Stimulated activated CD4-positive, alpha-beta T cell treated with anti-CD3 and anti-CD28 coated beads, Interleukin-15, amount 100 ng/mL, for 24 hours (primary cell): ENCODE data around the gene DNAJC18.
"Not testable (repeated sequence)": the region's sequence is repeated elsewhere in the genome, so short reads cannot be mapped to it uniquely, and the experiment has no call there.

Experiments used
- DNase-seq: peaks from one replicate; pipeline ENCODE4 v3.0.0-alpha.2; 2020

The DNAJC18 gene

DNA sequence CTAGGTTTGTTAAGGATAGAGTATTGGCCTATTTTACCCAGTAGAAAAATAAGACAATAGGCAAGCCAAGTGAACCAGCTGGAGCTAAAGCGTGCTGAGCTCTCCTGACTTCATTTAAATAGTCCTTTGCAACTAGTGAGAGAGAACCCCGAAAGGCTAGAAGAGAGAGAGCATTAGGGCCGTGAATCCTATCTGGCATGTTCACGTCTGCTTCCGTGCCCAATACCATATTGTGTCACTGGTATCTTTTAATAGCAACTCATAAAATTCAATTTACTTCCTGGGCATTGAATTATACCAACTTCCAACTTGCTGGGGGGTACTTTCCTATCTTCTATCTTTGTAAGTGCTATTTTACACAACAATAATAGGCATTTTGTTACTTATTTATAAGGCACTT lies 13.8 kb downstream of the DNAJC18 start:
- DNase-seq = no peak

DNA sequence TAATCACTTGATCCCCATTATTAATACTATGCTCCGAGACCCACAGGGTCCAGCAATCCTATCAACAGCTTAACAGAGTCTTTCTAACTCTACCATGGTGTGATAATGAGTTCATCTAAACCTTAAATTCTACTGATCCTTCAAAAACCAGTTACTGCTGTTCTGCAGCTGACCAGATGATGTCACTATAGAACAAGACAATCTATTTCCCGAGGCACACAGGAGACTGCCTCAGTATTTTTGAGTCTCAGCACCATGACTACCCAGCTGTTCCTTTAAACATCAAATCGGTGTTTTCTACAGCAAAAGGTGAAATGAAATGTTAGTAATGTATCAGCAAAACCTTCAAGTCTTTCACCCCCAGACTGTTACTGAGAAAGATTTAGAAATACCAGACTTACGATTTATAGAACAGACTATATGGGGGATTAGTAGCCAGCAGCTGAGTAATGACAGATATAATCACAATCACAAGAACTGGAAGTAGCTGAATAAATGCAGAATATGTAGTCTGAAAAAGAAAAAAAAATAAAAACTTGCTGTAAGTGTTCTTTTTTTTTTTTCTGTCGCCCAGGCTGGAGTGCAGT lies 16.9 kb downstream of the DNAJC18 start:
- DNase-seq = peak; percentile 54

DNA sequence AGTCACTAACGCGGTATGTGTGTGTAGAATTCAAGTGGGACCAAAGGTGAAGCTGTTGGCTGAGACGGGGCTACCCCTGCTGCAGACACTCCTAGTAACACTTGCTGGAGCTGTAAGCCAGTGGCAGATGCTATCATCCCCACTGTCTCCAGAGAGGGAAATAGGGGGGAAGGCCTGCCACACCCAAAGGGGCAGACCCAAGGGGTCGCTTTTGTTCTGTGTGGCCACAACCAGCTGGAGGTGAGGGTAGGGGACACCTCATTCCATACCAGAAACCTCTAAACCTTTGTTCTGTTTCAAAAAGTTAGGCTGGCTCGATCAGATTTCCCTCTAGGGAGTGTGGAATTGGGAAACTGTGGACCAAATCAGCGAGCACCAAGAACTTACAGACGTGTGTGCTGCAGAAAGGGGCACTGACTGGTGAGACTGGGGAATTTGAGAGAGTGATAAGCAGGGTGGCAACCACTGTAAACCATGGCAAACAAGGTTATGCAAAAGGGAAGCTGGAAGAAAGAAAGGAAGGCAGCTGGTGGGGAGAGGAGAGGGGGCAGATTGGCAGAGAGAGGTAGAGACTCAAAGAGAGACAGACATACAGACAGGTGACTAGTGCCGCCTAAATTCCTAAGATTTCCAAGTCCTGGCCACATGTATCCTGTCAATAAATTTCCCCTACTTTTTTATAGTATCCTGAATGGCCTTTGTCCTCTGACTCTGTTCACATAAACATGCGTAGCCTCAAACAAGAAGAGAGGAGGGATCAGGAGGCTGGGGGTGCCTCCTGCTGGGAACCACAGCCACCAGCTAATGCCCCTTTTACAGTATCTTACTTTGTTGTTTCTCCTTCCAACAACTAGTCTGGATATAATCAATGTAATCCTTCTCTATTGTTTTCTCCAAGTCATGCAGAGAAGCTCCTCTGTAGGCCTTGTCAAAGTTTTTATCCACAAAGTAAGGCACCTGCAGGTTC lies 19.8 kb downstream of the DNAJC18 start:
- DNase-seq = no peak

DNA sequence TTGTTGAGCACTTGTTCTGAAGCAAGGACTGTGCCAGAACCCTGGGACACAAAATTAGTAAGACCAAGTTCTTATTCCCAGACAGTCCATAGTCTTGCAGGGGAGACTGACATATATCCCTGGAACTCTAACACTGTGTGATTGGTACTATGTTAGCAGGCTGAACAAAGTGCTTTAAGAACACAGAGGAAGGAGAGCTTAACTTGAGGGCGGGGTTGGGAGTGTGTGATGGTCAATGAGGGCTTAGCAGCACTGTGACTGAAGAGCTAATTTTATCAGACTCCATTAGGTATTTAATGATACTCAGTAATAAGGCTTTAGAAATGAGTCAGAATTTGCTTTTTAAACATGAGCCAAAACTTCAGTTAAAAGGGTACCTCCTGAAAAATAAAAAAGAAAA lies 20.5 kb downstream of the DNAJC18 start:
- DNase-seq = no peak

DNA sequence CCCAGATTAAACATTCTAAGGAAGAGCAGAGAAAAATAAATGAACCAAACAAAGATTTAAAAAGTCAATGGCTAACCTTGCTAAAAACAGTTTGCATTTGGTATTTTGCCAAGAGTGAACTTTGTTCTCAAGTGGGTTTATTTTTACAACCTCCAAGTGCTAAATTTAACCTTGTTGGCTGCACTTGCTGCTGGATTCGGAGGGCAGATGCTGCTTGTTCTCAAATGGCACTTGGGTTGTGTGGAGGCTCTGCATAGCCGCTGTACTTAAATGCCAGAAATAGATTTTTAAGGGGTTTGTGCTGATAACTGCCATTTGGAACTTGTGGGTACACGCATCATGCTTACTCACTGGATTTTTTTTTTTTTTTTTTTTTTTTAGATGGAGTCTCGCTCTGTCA lies 22.1 kb downstream of the DNAJC18 start:
- no peak for DNase-seq

DNA sequence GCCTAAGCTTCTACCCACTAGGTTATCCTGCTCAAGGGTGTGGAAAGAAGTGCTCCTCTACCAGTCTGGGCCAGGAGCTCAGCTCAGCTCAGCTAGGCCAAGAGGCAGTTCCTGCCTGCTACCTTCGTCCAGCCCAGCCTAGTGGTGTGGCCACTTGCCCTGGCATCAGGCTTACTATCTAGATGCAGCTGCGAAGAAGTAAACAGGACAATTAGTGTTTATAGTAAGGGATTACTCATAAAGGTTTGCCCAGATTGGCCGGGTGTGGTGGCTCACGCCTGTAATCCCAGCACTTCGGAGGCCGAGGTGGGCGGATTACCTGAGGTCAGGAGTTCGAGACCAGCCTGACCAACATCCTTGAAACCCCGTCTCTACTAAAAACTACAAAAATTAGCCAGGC lies 22.7 kb downstream of the DNAJC18 start:
- no peak for DNase-seq

DNA sequence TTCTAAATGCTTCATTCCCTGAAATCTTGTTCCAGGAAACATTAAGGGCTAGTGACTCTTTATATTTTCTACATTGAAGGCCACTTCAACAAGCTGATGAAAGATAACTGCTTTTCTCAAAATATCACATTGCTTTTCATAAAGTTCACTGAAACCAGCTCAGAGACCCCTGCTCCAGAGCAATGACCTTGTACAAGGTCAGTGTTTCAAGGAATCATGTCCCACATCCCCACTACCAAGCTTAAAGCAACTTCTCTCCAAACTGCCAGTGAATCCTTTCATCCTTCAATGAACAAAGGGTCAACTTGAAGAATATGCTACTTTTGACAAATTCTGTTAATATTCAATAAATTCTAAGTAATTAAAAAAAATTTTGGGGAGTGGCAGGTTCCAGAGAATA lies 23.5 kb downstream of the DNAJC18 start:
- DNase-seq = no peak

DNA sequence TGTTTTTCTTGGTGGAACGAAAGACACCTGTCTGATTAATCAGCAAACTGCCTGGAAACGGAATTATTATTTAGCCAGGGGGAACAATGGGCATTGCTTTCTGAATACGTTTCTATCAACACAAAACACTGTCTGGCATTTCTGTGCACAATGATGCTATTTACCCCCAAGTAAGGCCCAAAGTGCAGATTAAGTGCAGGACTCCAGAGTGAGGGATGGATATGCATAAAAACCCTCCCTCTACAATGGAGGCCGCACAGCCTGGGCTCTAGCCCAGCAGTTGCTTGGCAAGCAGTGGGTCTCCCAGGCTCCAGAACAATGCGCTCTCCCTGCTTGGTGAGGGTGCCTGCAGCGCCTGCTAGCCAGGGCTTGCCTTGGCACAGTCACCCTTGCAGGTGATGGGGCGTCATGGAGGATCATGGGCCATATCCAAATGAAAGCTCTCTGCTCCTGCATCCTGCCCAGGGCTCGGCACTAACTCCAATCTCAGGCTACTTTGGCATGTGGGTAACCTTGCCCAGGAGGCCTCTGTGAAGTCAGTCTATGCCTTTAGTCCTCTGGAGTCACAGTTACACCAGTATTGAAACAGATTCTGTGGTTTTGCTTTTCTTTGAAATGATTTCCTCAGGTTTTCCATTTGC lies 24.0 kb downstream of the DNAJC18 start:
- DNase-seq = peak; percentile 63

DNA sequence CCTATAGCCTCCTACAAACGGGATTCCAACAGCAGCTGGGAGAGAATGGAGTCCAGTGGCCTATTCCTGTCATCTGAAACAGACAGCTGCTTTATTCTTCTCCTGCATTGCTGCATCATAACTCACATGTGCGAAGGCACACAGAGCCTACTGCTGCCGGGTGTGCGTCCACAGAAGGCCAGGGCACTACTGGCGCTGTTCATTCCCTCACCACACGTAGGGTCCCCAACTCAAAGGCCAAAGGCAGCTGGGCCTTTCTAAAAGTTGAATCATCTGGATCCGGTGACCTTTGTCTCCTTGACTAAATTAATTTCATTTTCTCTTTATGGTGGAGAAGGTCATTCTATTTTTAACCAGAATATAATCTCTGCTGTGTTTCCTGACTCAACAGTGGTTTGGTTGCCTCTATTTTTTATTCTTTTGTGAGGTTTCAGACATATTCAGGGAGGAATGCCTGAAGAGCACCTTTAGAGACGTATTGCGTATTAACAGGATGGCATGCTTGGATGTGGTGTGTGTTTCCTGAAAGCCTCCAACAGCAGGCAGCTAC lies 24.7 kb downstream of the DNAJC18 start:
- DNase-seq = peak; percentile 22

DNA sequence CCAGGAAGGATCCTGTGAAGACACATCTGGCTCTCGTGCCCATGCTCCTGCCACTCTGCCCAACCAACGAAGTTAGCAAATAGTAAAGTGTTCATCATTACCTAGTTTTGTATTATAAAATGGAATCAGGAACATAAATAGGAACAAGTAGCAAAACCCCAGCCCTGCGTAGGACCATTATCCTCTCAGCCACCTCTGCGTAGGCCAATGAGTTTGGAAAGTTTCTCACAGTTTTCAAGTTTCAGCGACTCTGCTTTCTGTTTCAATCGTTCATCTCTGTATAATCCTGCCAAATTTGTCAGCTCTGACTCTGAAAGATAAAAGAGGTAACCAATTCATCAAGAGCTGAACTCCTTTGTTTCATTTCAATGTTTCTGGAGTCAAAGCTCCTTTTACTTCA lies 25.4 kb downstream of the DNAJC18 start:
- peak; percentile 52 for DNase-seq

DNA sequence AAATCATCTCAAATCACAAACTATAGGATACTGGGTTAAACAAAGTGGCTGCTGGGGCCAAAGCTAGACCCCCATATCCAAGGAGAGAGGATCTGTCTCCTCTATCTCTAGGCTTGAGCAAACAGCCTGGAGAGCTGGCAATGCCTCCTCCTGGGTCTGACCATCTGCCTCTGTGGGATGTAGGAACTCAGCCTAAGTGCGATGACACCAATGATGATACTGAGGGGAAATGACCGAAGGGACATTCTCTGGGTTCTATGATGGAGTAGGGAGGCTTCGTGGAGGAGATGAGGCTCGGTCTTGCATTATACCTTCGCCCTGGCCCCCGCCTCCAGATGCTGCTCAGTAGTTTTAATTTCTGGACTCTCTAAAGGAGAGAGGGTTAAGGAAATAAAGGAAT lies 26.2 kb downstream of the DNAJC18 start:
- DNase-seq = no peak

DNA sequence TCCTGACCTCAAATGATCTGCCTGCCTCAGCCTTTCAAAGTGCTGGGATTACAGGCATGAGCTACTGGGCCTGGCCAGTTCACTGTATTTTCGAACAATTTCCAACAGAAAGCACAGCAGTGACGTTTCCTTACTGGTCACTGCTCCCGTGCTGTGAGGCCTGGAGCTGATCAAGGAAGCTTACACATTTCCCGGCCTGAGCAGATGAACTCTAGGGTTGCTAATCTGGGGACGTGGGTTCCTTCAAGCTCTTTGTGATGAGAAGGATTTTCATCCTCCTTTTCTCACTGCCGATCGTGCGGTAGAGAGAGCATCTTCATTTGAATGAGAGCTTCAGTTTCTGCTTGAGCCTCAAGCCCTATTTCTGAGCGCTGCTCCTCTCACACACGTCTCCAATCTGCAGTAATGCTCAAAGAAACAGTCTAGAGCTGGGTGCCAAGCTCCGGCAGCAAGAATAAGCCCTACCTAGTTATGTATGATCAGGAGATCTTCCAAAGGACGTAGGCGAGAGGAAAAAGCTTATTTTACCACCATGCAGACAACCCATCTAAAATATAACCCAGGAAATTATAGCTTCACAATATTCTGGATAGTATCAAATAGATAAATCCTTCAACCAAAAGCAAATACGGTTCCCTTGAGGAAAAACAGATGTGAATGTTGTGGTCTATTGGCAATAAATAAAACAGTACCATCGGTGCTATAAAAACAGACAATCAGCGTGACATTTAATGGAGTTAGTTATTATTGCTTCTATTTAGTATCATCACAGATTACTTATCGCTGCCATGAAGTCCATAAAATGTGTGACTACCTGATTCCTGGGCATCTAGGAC lies 28.1 kb downstream of the DNAJC18 start:
- DNase-seq = no peak

DNA sequence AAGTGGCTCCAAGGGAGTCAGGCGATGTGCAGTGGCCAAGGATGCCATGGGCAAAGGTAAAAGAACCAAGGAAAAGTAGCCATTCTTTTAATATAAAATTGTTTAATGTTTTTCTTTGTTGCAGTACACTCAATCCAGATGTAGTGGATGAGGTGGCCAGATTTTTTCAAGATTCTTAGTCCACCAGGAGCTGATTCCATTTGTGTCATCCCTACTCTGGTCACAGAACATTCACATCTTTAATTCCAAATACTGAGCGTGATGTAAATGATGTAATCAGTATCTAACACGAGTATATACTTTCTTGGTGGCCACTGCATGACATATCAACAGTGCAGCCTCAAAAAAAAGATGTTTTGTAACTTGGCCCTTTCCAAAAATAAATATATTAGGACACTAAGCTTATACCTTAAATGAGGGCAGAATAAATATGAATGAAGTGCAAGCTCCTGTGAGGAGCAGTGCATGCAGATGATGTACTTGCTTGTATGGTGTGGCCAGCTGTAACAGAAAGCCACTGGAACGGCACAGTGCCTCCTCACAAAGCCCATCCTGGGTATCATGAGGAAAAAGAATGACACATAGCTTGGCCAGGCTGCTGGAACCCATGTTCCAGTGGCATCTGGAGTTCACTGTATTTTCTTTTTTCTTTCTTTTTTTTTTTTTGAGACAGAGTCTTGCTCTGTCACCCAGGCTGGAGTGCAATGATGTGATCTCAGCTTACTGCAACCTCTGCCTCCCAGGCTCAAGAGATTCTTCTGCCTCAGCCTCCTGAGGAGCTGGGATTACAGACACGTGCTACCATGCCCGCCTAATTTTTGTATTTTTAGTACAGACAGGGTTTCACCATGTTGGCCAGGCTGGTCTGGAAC lies 29.0 kb downstream of the DNAJC18 start:
- no peak for DNase-seq

DNA sequence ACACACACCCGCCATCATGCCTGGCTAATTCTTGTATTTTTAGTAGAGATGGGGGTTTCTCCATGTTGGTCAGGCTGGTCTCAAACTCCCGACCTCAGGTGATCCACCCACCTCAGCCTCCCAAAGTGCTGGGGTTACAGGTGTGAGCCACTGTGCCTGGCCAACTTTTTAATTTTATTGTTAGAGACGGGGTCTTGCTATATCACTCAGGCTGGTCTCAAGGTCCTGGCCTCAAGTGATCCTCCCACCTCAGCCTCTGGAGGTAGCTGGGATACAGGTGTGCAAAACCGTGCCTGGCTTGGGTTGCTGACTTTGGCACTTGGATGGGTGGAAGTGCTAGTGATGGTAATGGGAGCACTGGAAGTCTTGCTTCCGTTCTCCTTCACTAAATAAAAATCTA lies 30.2 kb downstream of the DNAJC18 start:
- DNase-seq = not testable (repeated sequence)

DNA sequence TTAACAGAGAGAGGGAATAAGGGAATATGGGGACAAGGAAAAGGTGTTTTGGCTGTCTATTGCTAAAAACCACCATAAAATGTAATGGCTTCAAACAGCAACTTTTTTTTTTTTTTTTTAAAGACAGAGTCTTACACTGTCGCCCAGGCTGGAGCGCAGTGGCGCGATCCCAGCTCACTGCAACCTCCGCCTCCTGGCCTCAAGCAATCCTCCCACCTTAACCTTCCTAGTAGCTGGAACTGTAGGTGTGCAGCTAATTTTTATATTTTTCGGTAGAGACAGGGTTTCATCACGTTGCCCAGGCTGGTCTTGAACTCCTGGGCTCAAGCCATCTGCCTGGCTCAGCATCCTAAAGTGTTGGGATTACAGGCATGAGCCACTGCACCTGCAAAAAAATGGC lies 31.1 kb downstream of the DNAJC18 start:
- no peak for DNase-seq

DNA sequence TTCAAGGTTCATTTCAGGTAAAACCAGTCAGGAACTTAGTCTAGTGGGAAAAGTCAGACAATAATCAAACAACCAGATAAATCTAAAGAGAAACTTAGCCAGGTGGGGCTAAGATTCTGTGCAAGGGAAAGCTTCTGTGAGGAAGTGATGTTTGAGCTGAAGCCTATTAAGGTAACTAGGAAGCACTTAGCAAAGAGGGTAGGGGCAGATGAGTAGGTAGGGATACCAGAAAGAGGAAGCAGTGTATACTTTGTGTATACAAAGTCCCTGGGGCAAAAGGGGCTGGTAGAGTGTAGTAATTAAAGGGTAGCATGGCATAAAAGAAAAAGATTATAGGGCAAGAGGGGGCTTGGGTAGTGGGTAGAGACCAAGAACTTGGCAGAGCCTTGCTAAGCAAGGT lies 31.8 kb downstream of the DNAJC18 start:
- no peak for DNase-seq

DNA sequence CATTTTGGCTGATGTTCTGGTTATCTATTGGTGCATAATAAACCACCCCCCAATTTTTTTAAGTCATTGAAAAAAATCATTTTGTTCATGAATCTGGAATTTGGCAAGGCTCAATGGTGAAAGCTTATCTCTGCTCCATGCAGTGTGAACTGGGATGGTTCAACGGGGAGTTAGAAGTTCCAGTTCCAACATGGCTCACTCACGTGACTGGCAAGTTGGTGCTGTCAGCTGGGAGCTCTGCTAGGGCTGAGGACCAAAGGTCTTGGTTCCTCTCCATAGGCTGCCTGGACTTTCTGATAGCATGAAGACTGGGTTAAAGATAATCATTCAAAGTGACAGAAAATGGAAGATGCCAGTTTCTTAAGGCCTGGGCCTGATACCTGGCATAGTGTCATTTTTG lies 32.4 kb downstream of the DNAJC18 start:
- DNase-seq = no peak

DNA sequence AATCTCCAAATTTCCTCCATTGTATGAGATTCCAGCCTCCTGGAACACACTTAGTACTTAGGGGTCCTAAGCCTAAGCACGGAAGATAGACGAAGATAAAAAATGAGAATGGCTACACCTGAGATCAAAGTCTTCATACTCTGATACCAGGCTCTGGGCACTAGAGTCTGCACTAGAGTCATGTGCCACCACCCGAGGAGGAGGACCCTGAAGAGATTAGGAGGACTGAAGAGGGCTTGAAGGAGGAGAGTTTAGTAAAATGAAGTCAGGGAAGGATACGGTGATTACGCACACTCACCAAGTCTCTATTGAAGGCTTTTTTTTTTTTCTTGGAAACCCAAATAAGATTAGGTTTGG lies 34.9 kb downstream of the DNAJC18 start:
- DNase-seq = no peak

DNA sequence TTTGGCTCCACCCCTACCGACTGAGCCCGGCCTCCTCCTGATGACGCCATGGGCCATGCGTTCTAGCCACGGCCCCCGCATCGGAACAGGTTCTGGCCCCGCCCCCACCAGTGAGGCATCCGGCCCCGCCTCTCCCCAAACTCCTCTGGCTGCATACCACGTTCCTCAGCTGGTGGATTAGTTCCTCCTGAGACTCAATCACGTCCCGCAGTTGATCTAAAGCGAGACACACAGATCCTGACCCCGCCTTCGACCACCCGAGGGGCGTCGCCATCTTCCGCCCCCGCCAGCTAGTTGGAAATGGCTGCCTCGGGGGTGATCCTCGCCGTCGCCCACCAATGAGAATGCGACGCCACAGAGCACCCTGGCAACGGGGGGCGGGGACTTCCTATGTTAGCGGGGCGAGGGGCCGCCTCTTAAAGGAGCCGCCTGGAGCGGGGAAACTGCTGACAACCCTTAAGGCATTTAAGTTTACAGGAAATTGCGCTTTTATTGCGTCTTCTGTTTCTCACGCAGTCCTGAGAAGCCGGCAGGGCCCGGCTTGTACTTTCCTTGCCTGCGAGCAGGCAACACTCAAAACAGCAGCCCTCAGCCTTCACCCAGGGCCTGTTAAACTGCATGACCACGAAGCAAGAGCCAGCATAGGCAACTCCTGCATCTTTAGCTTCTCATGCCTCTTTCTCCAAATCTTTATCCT lies 35.4 kb downstream of the DNAJC18 start, which contains the start of gene SPATA24:
SPATA24 (minus strand) TSS at position 303 of the 697 bp plus-strand sequence; CDS start at position 274, 29 bp downstream.
- peak; percentile 99 for DNase-seq

DNA sequence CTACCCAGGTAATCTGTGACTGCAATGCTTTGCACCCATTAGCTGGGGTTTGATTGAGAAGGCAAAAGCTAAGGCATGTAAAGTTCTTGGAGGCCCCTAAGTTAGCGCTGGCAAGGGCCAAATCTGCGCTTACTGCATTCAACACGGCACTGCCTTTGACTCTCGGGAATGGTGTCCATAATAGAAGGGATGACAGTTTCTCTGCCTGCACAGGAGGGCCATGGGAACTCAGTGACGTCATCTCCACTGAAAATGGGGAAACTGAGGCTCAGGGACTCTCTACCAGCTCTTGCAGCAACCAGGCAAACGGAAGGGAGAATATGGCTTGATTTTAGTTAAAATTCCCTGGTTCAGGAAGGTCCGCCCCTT lies 35.9 kb downstream of the DNAJC18 start:
- DNase-seq = no peak

DNA sequence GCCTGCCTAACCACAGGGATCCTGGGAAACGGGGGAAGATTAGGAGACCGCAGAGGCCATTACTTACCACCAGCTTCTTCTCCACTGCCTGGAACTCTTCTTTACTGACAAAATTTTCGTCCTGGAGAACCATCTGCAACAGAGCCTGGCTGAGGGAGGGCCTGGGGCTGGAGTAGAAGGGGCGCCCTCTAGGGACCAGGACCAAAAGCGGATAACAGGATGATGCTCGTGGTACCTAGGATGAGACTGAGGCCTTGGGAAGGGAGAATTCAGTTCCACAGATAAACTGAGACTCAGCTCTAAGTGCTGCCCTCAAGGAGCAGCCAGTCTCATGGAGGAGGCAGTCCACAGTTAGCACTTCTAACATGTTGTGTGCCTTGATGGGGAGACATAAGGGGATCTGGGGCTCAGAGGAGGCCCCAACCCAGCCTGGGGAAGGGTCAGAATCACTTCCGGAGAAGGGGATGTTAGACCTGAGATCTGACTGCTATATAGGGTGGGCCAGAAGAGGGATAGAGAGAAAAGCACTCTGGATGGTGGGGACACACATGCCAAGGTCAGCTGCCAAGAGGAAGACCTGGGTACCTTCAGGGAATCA lies 36.7 kb downstream of the DNAJC18 start:
- DNase-seq = no peak
